D721Med (cell line): ENCODE data around the gene EML6.
A peak's percentile ranks its signal among the peaks of the same experiment; 100 is the strongest.

Experiments
- DNase-seq: peaks from one replicate; pipeline ENCODE4 v3.0.0; 2011; ENCODE audit warnings: low spot score; ENCODE audit not compliant: insufficient read length
- FAIRE-seq: peaks from 2 replicates; lab custom pipeline; 2011; peaks lifted over from hg19 to GRCh38; lab: Jason Lieb, UNC
- CTCF ChIP-seq: IDR thresholded peaks from 2 replicates; pipeline ENCODE4 v1.5.1; 2012; ENCODE audit warnings: mild to moderate bottlenecking, control low read depth; ENCODE audit not compliant: insufficient read depth; ENCODE audit errors: missing control alignments

The EML6 gene

GRCh38 chr2:54879598-54880332 lies 156.3 kb downstream of the EML6 start:
- FAIRE-seq (peak; percentile 93), DNase-seq (no peak)
- no peak for TF ChIP-seq CTCF

- TF ChIP-seq CTCF, result no peak
- FAIRE-seq (peak; percentile 63), DNase-seq (no peak)
Observed at GRCh38 chr2:54880428-54880827, 157.0 kb downstream of the EML6 start.

GRCh38 chr2:54881759-54882158 lies 158.3 kb downstream of the EML6 start:
- FAIRE-seq, result no peak
- DNase-seq, result no peak
- no peak for TF ChIP-seq CTCF

- FAIRE-seq (no peak), DNase-seq (no peak)
- TF ChIP-seq CTCF, result no peak
Observed at GRCh38 chr2:54885891-54886290, 162.4 kb downstream of the EML6 start.

- no peak for TF ChIP-seq CTCF
- no peak for DNase-seq
- FAIRE-seq, result no peak
Observed at GRCh38 chr2:54887850-54888545, 164.5 kb downstream of the EML6 start.

- no peak for TF ChIP-seq CTCF
- no peak for FAIRE-seq
- no peak for DNase-seq
Observed at GRCh38 chr2:54889053-54889452, 165.6 kb downstream of the EML6 start.

GRCh38 chr2:54891909-54892308 lies 168.4 kb downstream of the EML6 start:
- no peak for DNase-seq
- no peak for FAIRE-seq
- TF ChIP-seq CTCF, result no peak
